Stomach (tissue), 9 donors: Measurements from ENCODE around the gene YIPF6. TPM values are rescaled to one million over a fixed set of nuclear protein-coding genes. Genes with fewer than 3 reads are reported as not detected.
A peak's percentile ranks its signal among the peaks of the same experiment; 100 is the strongest.

Experiments
- DNase-seq, 2 donors: peaks; one replicate each; pipeline versions ENCODE4 v3.0.0 to v3.0.0-alpha.2; 2013 to 2019
- H3K27ac ChIP-seq, 5 donors: fragments of 200-600 bp in 4 of 5; sonication (generic) in 4 of 5; one replicate each; pipeline ENCODE4 v1.5.1; 2013 to 2019; ENCODE audit warnings: mild to moderate bottlenecking in 1 of 5, moderate library complexity in 1 of 5
- H3K27me3 ChIP-seq, 3 donors: fragments of 200-600 bp; sonication (generic); one replicate each; pipeline ENCODE4 v1.5.1; 2017 to 2019; ENCODE audit warnings: mixed run types in 1 of 3
- H3K36me3 ChIP-seq, 4 donors: fragments of 200-600 bp; sonication (generic); 1 replicate in 3 of 4; 2 replicates in 1 of 4; pipeline ENCODE4 v1.5.1; 2016 to 2019
- H3K4me1 ChIP-seq, 4 donors: fragments of 200-600 bp; sonication (generic); one replicate each; pipeline ENCODE4 v1.5.1; 2016 to 2019
- H3K4me3 ChIP-seq, 4 donors: fragments of 200-600 bp; sonication (generic) in 3 of 4; one replicate each; pipeline ENCODE4 v1.5.1; 2016 to 2019; ENCODE audit warnings: mild to moderate bottlenecking in 1 of 4
- H3K9me3 ChIP-seq, 4 donors: fragments of 200-600 bp; sonication (generic); one replicate each; pipeline ENCODE4 v1.5.1; 2016 to 2019
- CTCF ChIP-seq, 7 experiments: fragments of 450-650 bp in 4 of 7; fragments of 200-600 bp in 3 of 7; sonication (generic) in 3 of 7; IDR thresholded peaks; one replicate each; pipeline ENCODE4 v1.5.1; 2016 to 2019; ENCODE audit warnings: antibody characterized with exemption in 7 of 7, control low read depth in 2 of 7, mild to moderate bottlenecking in 1 of 7
- EP300 ChIP-seq: sonication (generic); formaldehyde crosslinking; IDR thresholded peaks from one replicate; pipeline ENCODE4 v1.6.1; 2017; ENCODE audit warnings: antibody characterized with exemption
- POLR2A ChIP-seq, 4 donors: fragments of 450-650 bp; IDR thresholded peaks; one replicate each; pipeline ENCODE4 v1.6.1; 2016; ENCODE audit warnings: antibody characterized with exemption in 4 of 4, control low read depth in 2 of 4, mild to moderate bottlenecking in 1 of 4, moderate library complexity in 1 of 4
- POLR2AphosphoS5 ChIP-seq, 3 donors: sonication (generic); formaldehyde crosslinking; IDR thresholded peaks; one replicate each; pipeline ENCODE4 v1.6.1; 2016; ENCODE audit warnings: antibody characterized with exemption in 3 of 3
- WGBS, 5 donors: extraction: QIAGEN DNeasy Blood & Tissue Kit in 3 of 5; methylation state at CpG; one replicate each; pipeline versions ENCODE4 v1.1.5 to v1.1.7; 2013 to 2018; 5-methylcytosine and 5-hydroxymethylcytosine counted together
- intact Hi-C: fragments of 100-400 bp; cut with DNase I; formaldehyde crosslinking; loops from one replicate; pipeline ENCODE4 v1.15.1; 2023; ENCODE audit warnings: low total_unique reads
- polyA plus RNA-seq, 3 donors: library from polyadenylated mRNA; stranded (reverse); fragments of 200-250 nt; gene quantifications; one replicate each; pipeline ENCODE4 v1.2.3, GENCODE V29; 2013
- total RNA-seq, 5 donors: library from RNA; depleted of rRNA; stranded (reverse); fragments of >200 nt; gene quantifications; one replicate each; pipeline versions ENCODE4 v1.1.0 to v1.2.3, GENCODE V29; 2014 to 2016
- donor health status: healthy with polysubstance abuse.
- donor health status: Bipolar disorder and iron deficiency.
- donor health status: healthy.

YIPF6 gene
- total and polyA plus RNA-seq, 8 donors, result 1.8 to 47.2 (median 14.2) TPM

DNA sequence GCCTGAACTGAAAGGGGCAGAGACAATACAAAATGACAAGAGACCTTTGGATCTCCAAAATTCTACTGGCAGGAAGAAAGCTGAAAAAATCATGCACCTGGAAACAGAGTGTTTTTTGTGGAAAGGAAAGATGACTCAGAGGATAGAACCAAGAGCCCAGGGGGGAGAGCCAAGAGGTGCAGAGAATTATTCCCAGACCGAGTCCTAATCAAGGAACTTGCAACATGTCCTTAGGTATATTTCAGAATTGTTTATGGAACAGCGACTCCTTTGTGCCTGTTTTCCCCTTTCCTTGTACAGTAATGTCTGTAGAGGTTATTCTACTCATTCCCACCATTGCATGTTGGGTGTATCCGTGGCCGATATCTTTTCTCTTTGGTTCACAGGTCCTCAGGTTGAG, 71.7 kb downstream of the YIPF6 start:
- Histone ChIP-seq H3K4me3 (no peak overlapping the region), H3K36me3 (no peaks in the 10 kb centered on the region), H3K27me3 (no peaks in the 10 kb centered on the region), H3K4me1 (no peaks in the 10 kb centered on the region), H3K9me3 (no peaks in the 10 kb centered on the region), H3K27ac (no peak overlapping the region)
- intact Hi-C loops, result no loop called here
- no peak for DNase-seq
- TF ChIP-seq EP300 (no peak), CTCF (IDR thresholded peaks at IDR 0.05) (no peak), POLR2A (IDR thresholded peaks at IDR 0.05) (no peak), POLR2AphosphoS5 (IDR thresholded peaks at IDR 0.05) (no peak)
- 75 to 87% (median 85%) methylated on average over 4 of the region's 4 CpGs for WGBS, 5 donors

- no peaks in the 10 kb centered on the region for H3K4me1 ChIP-seq
- TF ChIP-seq POLR2AphosphoS5 (IDR thresholded peaks at IDR 0.05) (no peak), EP300 (no peak), POLR2A (IDR thresholded peaks at IDR 0.05) (no peak), CTCF (IDR thresholded peaks at IDR 0.05) (no peak)
- no peaks in the 10 kb centered on the region for H3K27me3 ChIP-seq
- H3K4me3 ChIP-seq, result no peak overlapping the region
- no peaks in the 10 kb centered on the region for H3K9me3 ChIP-seq
- no peak overlapping the region for H3K27ac ChIP-seq
- intact Hi-C loops, result no loop called here
- 71 to 98% (median 90%) methylated on average over 3 of the region's 3 CpGs for WGBS, 5 donors
- DNase-seq, result no peak
- no peaks in the 10 kb centered on the region for H3K36me3 ChIP-seq
Observed at GRCh38 chrX:68571292-68571609, 72.4 kb downstream of the YIPF6 start.

- intact Hi-C loops, result no loop called here
- peak in 1 of 2 donors; percentile 8 for DNase-seq
- WGBS, 5 donors, result 33 to 84% (median 72%) methylated on average over 1 to 2 of the region's 2 CpGs
- H3K36me3 ChIP-seq, result no peaks in the 10 kb centered on the region
- H3K4me1 ChIP-seq, result no peaks in the 10 kb centered on the region
- no peaks in the 10 kb centered on the region for H3K27me3 ChIP-seq
- no peak overlapping the region for H3K27ac ChIP-seq
- no peaks in the 10 kb centered on the region for H3K9me3 ChIP-seq
- no peak for TF ChIP-seq EP300
- no peak for TF ChIP-seq CTCF (IDR thresholded peaks at IDR 0.05)
- TF ChIP-seq POLR2A (IDR thresholded peaks at IDR 0.05), result no peak
- no peak for TF ChIP-seq POLR2AphosphoS5 (IDR thresholded peaks at IDR 0.05)
- H3K4me3 ChIP-seq, result no peak overlapping the region
Observed at GRCh38 chrX:68571610-68572311, 72.9 kb downstream of the YIPF6 start.

- intact Hi-C loops, result no loop called here
- TF ChIP-seq POLR2AphosphoS5 (IDR thresholded peaks at IDR 0.05) (no peak), EP300 (no peak), CTCF (IDR thresholded peaks at IDR 0.05) (no peak), POLR2A (IDR thresholded peaks at IDR 0.05) (no peak)
- Histone ChIP-seq H3K36me3 (no peaks in the 10 kb centered on the region), H3K9me3 (no peaks in the 10 kb centered on the region), H3K27ac (no peak overlapping the region), H3K4me1 (no peaks in the 10 kb centered on the region), H3K27me3 (no peaks in the 10 kb centered on the region), H3K4me3 (no peak overlapping the region)
- DNase-seq, result no peak
- 44 to 97% (median 72%) methylated on average over 1 to 3 of the region's 3 CpGs for WGBS, 5 donors
Observed at GRCh38 chrX:68574240-68574639, 75.4 kb downstream of the YIPF6 start.
